Measurements from ENCODE around the gene MARCOL.
"Not testable (repeated sequence)": the region's sequence is repeated elsewhere in the genome, so short reads cannot be mapped to it uniquely, and the experiment has no call there.

Gene MARCOL

DNA sequence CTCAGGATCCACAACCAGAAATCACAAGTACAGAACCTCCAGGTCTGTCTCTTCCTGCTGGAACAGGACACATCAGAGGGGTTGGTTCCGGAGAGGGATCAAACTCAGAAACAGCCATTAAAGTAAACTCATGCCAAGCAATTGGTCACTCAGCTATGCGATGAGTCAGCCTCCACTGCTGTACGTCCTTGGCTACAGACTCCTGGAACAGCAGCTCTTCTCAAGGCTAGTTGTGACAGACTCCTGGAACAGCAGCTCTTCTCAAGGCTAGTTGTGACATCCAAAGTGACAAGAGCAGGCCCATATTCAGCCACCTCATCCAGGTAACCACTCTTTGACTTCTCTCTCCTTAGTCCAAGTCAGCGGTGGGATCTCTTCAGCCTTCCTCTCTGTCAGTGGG lies 30.2 kb downstream of the MARCOL start, which contains the start of gene SPINK13:
SPINK13 (plus strand) TSS at position 229 of the 400 bp plus-strand sequence. CDS start 1,279 bp downstream, outside the sequence.
- no peak for DNase-seq

DNA sequence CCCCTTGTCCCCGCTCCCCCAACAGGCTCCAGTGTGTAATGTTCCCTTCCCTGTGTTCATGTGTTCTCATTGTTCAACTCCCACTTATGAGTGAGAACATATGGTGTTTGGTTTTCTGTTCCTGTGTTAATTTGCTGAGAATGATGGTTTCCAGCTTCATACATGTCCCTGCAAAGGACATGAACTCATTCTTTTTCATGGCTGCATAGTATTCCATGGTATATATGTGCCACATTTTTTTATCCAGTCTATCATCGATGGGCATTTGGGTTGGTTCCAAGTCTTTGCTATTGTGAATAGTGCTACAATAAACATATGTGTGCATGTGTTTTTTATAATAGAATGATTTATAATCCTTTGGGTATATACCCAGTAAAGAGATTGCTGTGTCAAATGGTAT lies 36.8 kb downstream of the MARCOL start:
- not testable (repeated sequence) for DNase-seq

DNA sequence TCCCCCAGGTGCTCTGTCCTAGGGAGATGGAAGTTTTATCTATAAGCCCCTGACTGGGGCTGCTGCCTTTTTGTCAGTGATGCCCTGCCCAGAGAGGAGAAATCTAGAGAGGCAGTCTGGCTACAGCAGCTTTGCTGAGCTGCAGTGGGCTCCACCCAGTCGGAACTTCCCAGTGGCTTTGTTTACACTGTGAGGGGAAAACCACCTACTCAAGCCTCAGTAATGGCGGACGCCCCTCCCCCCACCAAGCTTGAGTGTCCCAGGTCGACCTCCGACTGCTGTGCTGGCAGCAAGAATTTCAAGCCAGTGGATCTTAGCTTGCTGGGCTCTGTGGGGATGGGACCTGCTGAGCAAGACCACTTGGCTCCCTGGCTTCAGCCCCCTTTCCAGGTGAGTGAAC lies 42.6 kb downstream of the MARCOL start:
- not testable (repeated sequence) for DNase-seq

- DNase-seq, result not testable (repeated sequence)
These were observed 43.0 kb downstream of the MARCOL start for GRCh38 chr5:148281336-148281735.

DNA sequence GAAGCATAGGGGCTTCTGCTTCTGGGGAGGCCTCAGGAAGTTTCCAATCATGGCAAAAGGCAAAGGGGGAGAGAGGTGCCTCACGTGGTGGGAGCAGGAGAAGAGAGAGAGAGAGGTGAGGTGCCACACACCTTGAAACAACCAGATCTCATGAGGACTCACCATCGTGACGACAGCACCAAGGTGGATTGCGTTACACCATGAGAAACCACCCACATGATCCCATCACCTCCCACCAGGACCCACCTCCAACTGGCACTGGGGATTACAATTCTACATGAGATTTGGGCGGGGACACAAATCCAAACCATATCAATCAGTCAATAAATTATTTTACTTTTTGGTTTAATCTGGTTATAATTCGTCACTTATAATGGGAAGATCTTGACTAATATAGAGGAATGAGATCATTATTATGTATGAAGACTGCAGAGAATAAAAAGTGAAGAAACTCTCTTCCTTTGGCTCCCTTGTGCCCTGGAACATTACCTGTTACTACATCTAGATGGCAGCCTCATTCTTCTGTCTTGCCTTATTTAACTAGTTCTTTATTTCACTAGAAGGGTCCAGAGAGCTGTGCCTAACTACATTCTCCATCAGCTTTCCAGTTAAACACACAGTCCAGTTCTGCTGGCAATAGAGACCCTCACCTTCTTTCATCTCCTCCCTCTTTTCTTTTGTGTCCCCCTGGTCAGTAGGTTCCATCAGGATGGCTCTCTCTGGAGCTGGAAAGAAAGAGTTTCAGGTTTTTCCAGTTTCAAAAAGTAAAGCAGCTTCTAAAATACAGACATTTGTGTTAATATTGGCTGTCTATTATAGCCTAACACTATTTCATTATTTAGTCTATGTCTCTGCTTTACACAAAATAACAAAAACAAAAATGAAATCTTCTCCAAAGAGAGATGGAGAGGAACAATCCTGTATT lies 52.2 kb downstream of the MARCOL start:
- DNase-seq, result no peak
